Lower leg skin (tissue), 4 donors: ENCODE data around the gene APBA2. TPM values are rescaled to one million over a fixed set of nuclear protein-coding genes. Genes with fewer than 3 reads are reported as not detected.
A peak's percentile ranks its signal among the peaks of the same experiment; 100 is the strongest.

Experiments used
- DNase-seq, 2 donors: peaks; one replicate each; pipeline ENCODE4 v3.0.0-alpha.2; 2019; ENCODE audit warnings: low spot score in 2 of 2
- H3K4me3 ChIP-seq: fragments of 200-600 bp; sonication (generic); 2 replicates; pipeline ENCODE4 v1.5.1; 2017; ENCODE audit warnings: mild to moderate bottlenecking, low read depth; ENCODE audit not compliant: poor library complexity, severe bottlenecking
- POLR2A ChIP-seq, 2 donors: fragments of 450-650 bp; IDR thresholded peaks; one replicate each; pipeline ENCODE4 v1.6.1; 2016 to 2017; ENCODE audit warnings: antibody characterized with exemption in 2 of 2, mild to moderate bottlenecking in 1 of 2, moderate library complexity in 1 of 2
- WGBS, 2 donors: methylation state at CpG; one replicate each; pipeline ENCODE4 v1.1.5; 2018; 5-methylcytosine and 5-hydroxymethylcytosine counted together
- intact Hi-C: fragments of 100-400 bp; cut with DNase I; formaldehyde crosslinking; loops from one replicate; pipeline ENCODE4 v1.15.0; 2023; ENCODE audit warnings: low total_unique reads
- total RNA-seq, 4 donors: library from RNA; depleted of rRNA; stranded (reverse); fragments of >200 nt; gene quantifications; one replicate each; pipeline ENCODE4 v1.1.0, GENCODE V29; 2016
- TF ChIP-seq, protein P1 (sequence below), 3 donors: fragments of 450-650 bp; IDR thresholded peaks; one replicate each; pipeline ENCODE4 v1.5.1; 2016; ENCODE audit warnings: antibody characterized with exemption in 3 of 3, mild to moderate bottlenecking in 3 of 3, moderate library complexity in 2 of 3

Gene APBA2
- total RNA-seq, 4 donors from 2014 or later: 0.80 to 1.9 (median 1.6) TPM

DNA sequence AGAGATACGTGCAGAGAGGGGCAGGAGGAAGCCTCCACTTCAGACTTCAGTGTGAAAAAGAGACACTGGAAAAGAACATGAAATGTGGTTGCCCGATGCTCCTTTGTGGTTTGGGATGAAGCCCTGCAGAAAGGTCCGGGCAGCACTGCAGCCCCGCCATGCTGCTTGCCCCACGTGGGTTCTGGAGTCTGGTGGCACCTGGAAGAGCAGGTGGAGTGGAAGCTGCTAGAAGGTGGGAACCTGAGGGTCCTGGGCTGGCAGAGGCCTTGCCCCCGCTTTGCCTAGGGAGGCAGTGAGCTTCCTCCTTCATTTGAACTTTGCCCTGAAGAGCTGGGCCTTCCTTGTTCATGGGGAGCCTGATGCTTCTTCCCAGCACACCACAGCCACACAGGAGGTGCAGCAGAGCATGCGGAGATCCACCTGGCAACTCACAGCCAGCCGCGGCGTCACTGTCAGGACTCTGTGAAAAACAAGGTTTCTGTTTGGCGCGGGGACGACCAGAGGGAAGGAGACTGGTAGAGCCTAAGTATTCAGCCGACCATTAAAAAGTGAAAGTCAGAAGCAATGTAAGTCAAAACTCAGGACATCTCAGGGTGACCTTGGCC lies 59.0 kb downstream of the APBA2 start:
- 90 to 91% methylated on average over 14 of the region's 14 CpGs for WGBS, 2 donors
- peak in 1 of 2 donors; percentile 50 for DNase-seq
- H3K4me3 ChIP-seq: no peak overlapping the region
- intact Hi-C loops: no loop called here
- TF ChIP-seq, protein P1, sequence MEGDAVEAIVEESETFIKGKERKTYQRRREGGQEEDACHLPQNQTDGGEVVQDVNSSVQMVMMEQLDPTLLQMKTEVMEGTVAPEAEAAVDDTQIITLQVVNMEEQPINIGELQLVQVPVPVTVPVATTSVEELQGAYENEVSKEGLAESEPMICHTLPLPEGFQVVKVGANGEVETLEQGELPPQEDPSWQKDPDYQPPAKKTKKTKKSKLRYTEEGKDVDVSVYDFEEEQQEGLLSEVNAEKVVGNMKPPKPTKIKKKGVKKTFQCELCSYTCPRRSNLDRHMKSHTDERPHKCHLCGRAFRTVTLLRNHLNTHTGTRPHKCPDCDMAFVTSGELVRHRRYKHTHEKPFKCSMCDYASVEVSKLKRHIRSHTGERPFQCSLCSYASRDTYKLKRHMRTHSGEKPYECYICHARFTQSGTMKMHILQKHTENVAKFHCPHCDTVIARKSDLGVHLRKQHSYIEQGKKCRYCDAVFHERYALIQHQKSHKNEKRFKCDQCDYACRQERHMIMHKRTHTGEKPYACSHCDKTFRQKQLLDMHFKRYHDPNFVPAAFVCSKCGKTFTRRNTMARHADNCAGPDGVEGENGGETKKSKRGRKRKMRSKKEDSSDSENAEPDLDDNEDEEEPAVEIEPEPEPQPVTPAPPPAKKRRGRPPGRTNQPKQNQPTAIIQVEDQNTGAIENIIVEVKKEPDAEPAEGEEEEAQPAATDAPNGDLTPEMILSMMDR (IDR thresholded peaks at IDR 0.05): no peak
- TF ChIP-seq POLR2A (IDR thresholded peaks at IDR 0.05): no peak

GRCh38 chr15:28945626-28946230 lies 60.0 kb downstream of the APBA2 start:
- DNase-seq: peak in 1 of 2 donors; percentile 50
- TF ChIP-seq POLR2A (IDR thresholded peaks at IDR 0.05): no peak
- TF ChIP-seq, protein P1 (IDR thresholded peaks at IDR 0.05): no peak
- no peak overlapping the region for H3K4me3 ChIP-seq
- WGBS, 2 donors: 87 to 91% methylated on average over 13 of the region's 13 CpGs
- intact Hi-C loops: no loop called here

DNA sequence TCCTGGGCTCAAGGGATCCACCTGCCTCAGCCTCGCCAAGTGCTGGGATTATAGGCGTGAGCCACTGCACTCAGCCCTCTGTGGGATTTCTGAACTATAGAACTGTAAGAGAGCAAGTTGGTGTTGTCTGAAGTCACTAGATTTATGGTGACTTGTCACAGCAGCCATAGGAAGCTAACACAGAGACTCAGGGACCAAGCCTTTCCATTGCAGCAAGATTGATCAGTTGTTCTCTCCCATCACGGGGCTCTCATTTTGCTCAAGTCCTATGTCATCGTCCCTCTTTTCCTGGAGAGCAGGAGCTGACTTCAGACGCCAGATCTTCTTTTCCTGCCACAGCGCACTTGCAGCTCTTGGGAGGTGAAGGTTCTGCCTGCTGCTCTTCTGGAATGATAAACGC lies 61.0 kb downstream of the APBA2 start:
- peak in 1 of 2 donors; percentile 34 for DNase-seq
- H3K4me3 ChIP-seq: no peak overlapping the region
- WGBS, 2 donors: 89 to 91% methylated on average over 7 of the region's 7 CpGs
- no peak for TF ChIP-seq POLR2A (IDR thresholded peaks at IDR 0.05)
- TF ChIP-seq, protein P1 (IDR thresholded peaks at IDR 0.05): no peak
- intact Hi-C loops: no loop called here

DNA sequence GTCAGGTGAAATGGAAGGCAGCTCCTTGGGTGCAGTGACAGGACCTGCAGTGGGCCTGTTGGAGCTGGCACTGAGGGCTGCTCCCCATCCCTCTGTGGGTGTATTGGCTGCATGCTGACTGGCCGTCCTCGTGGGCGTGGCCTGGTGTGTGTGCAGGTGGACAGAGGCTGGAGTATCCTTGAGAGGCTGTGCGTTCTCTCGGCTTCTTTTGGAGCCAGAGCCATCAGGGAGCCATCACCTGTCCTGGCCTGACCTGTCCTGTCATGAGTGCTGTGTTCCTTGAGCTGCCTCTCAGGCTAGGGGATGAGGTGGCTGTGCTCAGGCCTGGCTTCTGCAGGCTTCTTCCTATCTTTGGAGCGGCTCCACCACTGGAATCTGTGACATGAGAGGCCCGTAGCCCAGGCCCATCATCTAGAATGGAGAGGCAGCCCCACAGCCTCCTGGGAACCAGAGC lies 61.5 kb downstream of the APBA2 start:
- no peak overlapping the region for H3K4me3 ChIP-seq
- intact Hi-C loops: no loop called here
- peak in 1 of 2 donors; percentile 75 for DNase-seq
- TF ChIP-seq, protein P1 (IDR thresholded peaks at IDR 0.05): no peak
- TF ChIP-seq POLR2A (IDR thresholded peaks at IDR 0.05): no peak
- 80 to 81% methylated on average over 6 to 7 of the region's 7 CpGs for WGBS, 2 donors

DNA sequence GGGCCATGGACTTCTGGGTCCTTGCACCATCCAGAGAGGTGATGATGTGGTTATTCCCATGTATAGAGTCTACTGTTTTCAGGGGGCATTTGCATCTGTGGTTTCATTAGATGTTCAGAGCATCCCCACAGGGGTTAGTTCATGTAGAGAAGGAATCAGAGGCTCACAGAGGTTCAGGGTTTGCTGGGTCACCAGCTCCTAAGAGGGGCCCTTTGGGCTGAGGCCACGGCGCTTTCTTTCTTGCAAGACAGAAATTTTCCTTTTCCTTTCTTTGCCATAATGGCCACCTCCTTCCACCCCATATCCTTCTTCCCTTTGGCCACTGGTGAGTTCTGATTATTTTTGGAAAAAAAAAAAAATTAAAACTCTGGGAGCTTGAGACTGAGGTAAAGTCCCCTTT lies 62.3 kb downstream of the APBA2 start:
- 83 to 89% methylated on average over 2 of the region's 2 CpGs for WGBS, 2 donors
- intact Hi-C loops: no loop called here
- TF ChIP-seq, protein P1 (IDR thresholded peaks at IDR 0.05): no peak
- TF ChIP-seq POLR2A (IDR thresholded peaks at IDR 0.05): no peak
- DNase-seq: peak in 1 of 2 donors; percentile 26
- no peak overlapping the region for H3K4me3 ChIP-seq
